ENCODE results near the gene VKORC1L1. TPM values are rescaled to one million over a fixed set of nuclear protein-coding genes. Genes with fewer than 3 reads are reported as not detected.
"Not testable (repeated sequence)": the region's sequence is repeated elsewhere in the genome, so short reads cannot be mapped to it uniquely, and the experiment has no call there.

VKORC1L1 gene
- total and polyA plus RNA-seq, 2 of the 8 experiments (the other 6 are each of a cell fraction or from before 2014, with no cell fraction given), result 12.7 to 45.3 TPM

GRCh38 chr7:65964671-65965070, 91.8 kb downstream of the VKORC1L1 start:
- H3K9me3 ChIP-seq (ENCODE audit: insufficient read depth in 2 of 2, low read depth in 1 of 2, low read length in 1 of 2); CTCF ChIA-PET (ENCODE audit: partially characterized antibody); H3K4me1 ChIP-seq (replicated peaks in 1 of 4; ENCODE audit: control insufficient read depth in 3 of 4, insufficient read depth in 4 of 4, low read length in 3 of 4); H3K9ac ChIP-seq (replicated peaks in 1 of 4; ENCODE audit: extremely low read depth in 1 of 4, low read depth in 3 of 4, low read length in 3 of 4); H2BK15ac ChIP-seq (ENCODE audit: low read length); H3K18ac ChIP-seq (ENCODE audit: extremely low read depth, low read length); H4K8ac ChIP-seq (ENCODE audit: extremely low read depth, insufficient read depth, low read length); H3K14ac ChIP-seq (ENCODE audit: insufficient read length); FAIRE-seq; H3K23ac ChIP-seq (ENCODE audit: insufficient read length); H2AFZ ChIP-seq (ENCODE audit: low read length); H4K91ac ChIP-seq (replicated peaks; ENCODE audit: insufficient read length, low read length); H2BK20ac ChIP-seq (ENCODE audit: low read length); H3K27me3 ChIP-seq (replicated peaks in 1 of 4; ENCODE audit: control insufficient read depth in 3 of 4, extremely low read depth in 1 of 4, insufficient read depth in 3 of 4, low read length in 3 of 4); H2BK120ac ChIP-seq (replicated peaks; ENCODE audit: low read depth, low read length); DNase-seq (ENCODE audit: low read depth in 1 of 2, low spot score in 2 of 2); H4K5ac ChIP-seq (ENCODE audit: insufficient read length, low read depth, low read length); H3K56ac ChIP-seq (replicated peaks; ENCODE audit: insufficient read length, low read depth, low read length); H2BK5ac ChIP-seq (ENCODE audit: low read depth, low read length); H3K4ac ChIP-seq (replicated peaks; ENCODE audit: insufficient read length, low read depth, low read length); H3K4me2 ChIP-seq (ENCODE audit: insufficient read depth in 1 of 2, low read depth in 2 of 2, low read length in 2 of 2); H3K79me2 ChIP-seq (ENCODE audit: control insufficient read depth in 1 of 2, insufficient read depth in 2 of 2, low read length in 2 of 2); H3K79me1 ChIP-seq (ENCODE audit: low read depth, low read length); H3K27ac ChIP-seq (ENCODE audit: low read depth, low read length); H4K20me1 ChIP-seq (replicated peaks in 1 of 2; ENCODE audit: control insufficient read depth in 1 of 2, insufficient read depth in 2 of 2, low read length in 2 of 2); H2BK12ac ChIP-seq (ENCODE audit: low read depth, low read length); H3K23me2 ChIP-seq (ENCODE audit: low read depth, low read length); H3K4me3 ChIP-seq (ENCODE audit: extremely low read depth in 1 of 4, insufficient read depth in 2 of 4, low read depth in 3 of 4, low read length in 4 of 4); H2AK5ac ChIP-seq (ENCODE audit: low read depth, low read length): not testable (repeated sequence)
- WGBS, 2 experiments (ENCODE audit: extremely low coverage in 1 of 2, insufficient coverage in 1 of 2, insufficient read length in 1 of 2, insufficient replicate concordance in 2 of 2, low coverage in 1 of 2, low lambda C conversion rate in 2 of 2, missing lambda C conversion rate in 1 of 2), result 97% methylated on average over 3 of the region's 3 CpGs; no CpG with 5 or more reads in 1 of the 2 experiments
- H3K36me3 ChIP-seq (ENCODE audit: control insufficient read depth in 2 of 4, insufficient read depth in 4 of 4, low read length in 3 of 4), result peaks cover 25 to 85% (median 57%) of the 10 kb centered on the region in 4 experiments
- POLR2A ChIA-PET (ENCODE audit: partially characterized antibody), result interaction anchor here (0.6 to 1.3 kb wide), 3 partner anchors 17 to 500 kb away, joined by 3 read pairs; partner anchors contain the start of gene GUSB
